ENCODE results near the gene TAF5L.

TAF5L gene

GRCh38 chr1:229557200-229557850 is 68.6 kb downstream of the TAF5L start:
- DNase-seq = no peak
- H3K9me3 Mint-ChIP-seq = no peaks in the 10 kb centered on the region

DNA sequence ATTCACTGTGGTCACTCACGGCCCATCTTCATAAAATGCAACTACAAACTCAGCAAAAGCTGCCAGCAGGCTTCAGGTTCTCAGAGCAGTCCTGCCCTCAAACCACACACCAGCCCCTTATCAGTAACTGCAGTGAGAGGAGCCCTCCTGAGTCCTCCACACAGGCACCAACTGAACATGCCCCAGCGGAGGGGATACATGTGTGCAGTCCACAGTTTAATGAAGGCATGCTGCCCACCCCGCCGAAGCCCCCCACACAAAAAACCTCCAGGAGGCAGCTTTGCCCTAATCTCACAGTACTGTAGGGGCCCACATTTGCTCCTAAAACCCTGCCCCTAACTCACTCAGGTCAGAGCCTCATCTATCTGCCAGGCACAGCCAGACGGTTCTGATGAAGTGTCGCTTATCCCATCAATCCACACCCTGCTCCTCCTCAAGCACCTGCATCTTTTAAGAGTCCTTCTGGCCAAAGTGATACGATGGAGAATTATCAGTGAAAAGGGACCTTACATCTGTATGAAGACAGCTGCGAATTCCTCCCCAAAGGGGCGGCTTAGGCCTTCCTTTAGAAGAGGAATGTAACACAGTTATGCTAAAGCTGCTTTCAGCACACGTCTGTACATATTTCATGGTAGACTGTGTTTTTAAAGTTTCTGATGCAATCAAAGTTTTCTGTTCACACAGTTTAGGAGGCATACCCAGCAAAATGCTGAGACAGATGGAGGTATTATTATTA is 70.9 kb downstream of the TAF5L start:
- peaks cover 61% of the 10 kb centered on the region for H3K4me1 Mint-ChIP-seq
- H3K27ac Mint-ChIP-seq = no peak overlapping the region
- no peaks in the 10 kb centered on the region for H3K9me3 Mint-ChIP-seq
- H3K27me3 Mint-ChIP-seq (ENCODE audit: low read depth, poor library complexity) = peaks cover 4% of the 10 kb centered on the region
- peak overlapping the region; percentile 14 for H3K4me3 Mint-ChIP-seq
- TF ChIP-seq, protein P1, sequence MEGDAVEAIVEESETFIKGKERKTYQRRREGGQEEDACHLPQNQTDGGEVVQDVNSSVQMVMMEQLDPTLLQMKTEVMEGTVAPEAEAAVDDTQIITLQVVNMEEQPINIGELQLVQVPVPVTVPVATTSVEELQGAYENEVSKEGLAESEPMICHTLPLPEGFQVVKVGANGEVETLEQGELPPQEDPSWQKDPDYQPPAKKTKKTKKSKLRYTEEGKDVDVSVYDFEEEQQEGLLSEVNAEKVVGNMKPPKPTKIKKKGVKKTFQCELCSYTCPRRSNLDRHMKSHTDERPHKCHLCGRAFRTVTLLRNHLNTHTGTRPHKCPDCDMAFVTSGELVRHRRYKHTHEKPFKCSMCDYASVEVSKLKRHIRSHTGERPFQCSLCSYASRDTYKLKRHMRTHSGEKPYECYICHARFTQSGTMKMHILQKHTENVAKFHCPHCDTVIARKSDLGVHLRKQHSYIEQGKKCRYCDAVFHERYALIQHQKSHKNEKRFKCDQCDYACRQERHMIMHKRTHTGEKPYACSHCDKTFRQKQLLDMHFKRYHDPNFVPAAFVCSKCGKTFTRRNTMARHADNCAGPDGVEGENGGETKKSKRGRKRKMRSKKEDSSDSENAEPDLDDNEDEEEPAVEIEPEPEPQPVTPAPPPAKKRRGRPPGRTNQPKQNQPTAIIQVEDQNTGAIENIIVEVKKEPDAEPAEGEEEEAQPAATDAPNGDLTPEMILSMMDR (IDR thresholded peaks at IDR 0.05) = no peak
- no peak for DNase-seq
- no peaks in the 10 kb centered on the region for H3K36me3 Mint-ChIP-seq (ENCODE audit: low read depth)

More at GRCh38 chr1:229557200-229557850, 68.6 kb downstream of the TAF5L start:
- peaks cover 4% of the 10 kb centered on the region for H3K27me3 Mint-ChIP-seq (ENCODE audit: low read depth, poor library complexity)
- TF ChIP-seq, protein P1 (IDR thresholded peaks at IDR 0.05) = no peak
- no peaks in the 10 kb centered on the region for H3K36me3 Mint-ChIP-seq (ENCODE audit: low read depth)
- peaks cover 49% of the 10 kb centered on the region for H3K4me1 Mint-ChIP-seq
- peak overlapping the region; percentile 89 for H3K4me3 Mint-ChIP-seq
- no peak overlapping the region for H3K27ac Mint-ChIP-seq

GRCh38 chr1:229553621-229554130 is 72.2 kb downstream of the TAF5L start:
- TF ChIP-seq, protein P1 (IDR thresholded peaks at IDR 0.05) = no peak
- H3K27ac Mint-ChIP-seq = no peak overlapping the region

DNA sequence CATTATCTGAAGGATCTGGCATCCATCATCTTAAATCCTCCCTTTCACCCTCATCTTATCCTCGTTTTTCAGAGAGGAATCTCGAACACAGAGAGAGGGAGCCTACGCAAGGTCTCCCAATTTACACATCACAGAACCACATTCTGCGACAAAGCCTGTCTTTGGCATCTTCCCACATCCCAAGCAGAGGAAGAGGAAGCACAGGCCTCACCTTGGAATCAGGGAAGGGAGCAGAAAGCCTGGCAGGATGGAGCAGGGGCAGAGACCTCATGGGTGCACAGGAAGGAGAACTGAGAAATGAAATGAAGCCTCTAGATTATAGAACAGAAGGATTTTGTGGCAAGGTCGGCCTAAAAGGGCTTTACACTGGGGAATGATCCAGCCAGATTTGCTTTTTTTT is 73.2 kb downstream of the TAF5L start:
- no peak for DNase-seq
- peaks cover 11% of the 10 kb centered on the region for H3K36me3 Mint-ChIP-seq (ENCODE audit: low read depth)
- peaks cover 59% of the 10 kb centered on the region for H3K4me1 Mint-ChIP-seq
- no peak overlapping the region for H3K4me3 Mint-ChIP-seq
- no peak overlapping the region for H3K27ac Mint-ChIP-seq
- TF ChIP-seq, protein P1 (IDR thresholded peaks at IDR 0.05) = no peak
- peaks cover 4% of the 10 kb centered on the region for H3K27me3 Mint-ChIP-seq (ENCODE audit: low read depth, poor library complexity)
- no peaks in the 10 kb centered on the region for H3K9me3 Mint-ChIP-seq

More at GRCh38 chr1:229553621-229554130, 72.2 kb downstream of the TAF5L start:
- Mint-ChIP-seq H3K36me3 (ENCODE audit: low read depth) (peaks cover 10% of the 10 kb centered on the region), H3K4me1 (peaks cover 59% of the 10 kb centered on the region), H3K4me3 (no peak overlapping the region), H3K27me3 (ENCODE audit: low read depth, poor library complexity) (peaks cover 4% of the 10 kb centered on the region), H3K9me3 (no peaks in the 10 kb centered on the region)
- DNase-seq = no peak

GRCh38 chr1:229550812-229551567 is 74.9 kb downstream of the TAF5L start:
- no peak overlapping the region for H3K4me3 Mint-ChIP-seq
- peaks cover 45% of the 10 kb centered on the region for H3K4me1 Mint-ChIP-seq
- H3K36me3 Mint-ChIP-seq (ENCODE audit: low read depth) = peaks cover 19% of the 10 kb centered on the region
- DNase-seq = no peak
- peak overlapping the region; percentile 9 for H3K27ac Mint-ChIP-seq
- TF ChIP-seq, protein P1 (IDR thresholded peaks at IDR 0.05) = no peak
- H3K9me3 Mint-ChIP-seq = no peaks in the 10 kb centered on the region
- H3K27me3 Mint-ChIP-seq (ENCODE audit: low read depth, poor library complexity) = peaks cover 4% of the 10 kb centered on the region
